HG03097 (cell line): Measurements from ENCODE around the gene SOX30.

Source experiments
- ATAC-seq: cut with Tn5 transposase; IDR thresholded peaks from one replicate; pipeline ENCODE4 v1.9.1; 2021; ENCODE audit not compliant: unreplicated experiment, low FRiP score

SOX30 gene

DNA sequence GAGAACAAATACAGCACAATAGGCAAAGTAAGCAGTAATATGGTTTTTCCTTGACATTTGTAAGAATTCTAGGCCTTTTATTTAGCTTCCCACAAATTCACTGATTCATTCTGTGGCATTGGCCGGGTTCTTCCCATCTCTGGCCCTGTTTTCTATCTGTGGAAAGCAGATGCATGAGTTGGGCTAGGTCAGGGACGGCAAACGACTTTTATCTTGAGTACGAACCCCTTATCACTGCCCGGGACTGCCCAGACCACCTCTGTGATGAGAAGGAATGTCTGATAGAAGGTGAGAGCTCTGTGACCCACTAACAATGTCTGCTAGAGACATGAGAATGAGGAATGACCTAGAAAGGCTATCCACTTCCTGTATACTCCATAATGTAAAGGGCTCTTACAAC lies 41.2 kb downstream of the SOX30 start:
- ATAC-seq = no peak

DNA sequence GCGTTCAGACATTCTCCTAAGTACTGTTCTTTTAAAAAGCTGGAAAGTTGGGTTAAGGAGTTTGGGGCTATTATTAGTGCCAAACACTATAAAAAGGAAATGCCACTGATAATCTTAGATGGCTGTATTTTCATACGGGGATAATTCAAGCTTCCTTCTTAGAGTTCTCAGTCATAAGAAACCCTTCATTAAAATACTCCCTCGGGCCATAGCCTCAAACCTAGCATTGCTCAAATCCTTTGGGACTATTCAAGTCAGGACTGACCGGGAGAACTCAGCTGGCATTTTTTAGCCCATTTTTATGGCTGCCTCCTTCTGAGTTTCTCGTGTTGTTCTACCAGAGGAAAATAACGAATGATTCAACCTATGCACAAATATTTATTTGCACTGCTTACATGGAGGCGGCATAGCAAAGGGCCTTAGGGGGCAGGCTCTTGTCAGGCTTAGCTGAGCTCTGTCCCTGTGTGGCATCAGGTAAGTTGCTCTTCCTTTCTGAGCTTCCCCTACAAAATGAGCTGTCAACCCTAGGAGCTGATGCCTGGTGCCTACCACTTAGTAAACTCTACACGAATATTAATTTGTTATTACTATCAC lies 43.2 kb downstream of the SOX30 start:
- ATAC-seq = no peak

DNA sequence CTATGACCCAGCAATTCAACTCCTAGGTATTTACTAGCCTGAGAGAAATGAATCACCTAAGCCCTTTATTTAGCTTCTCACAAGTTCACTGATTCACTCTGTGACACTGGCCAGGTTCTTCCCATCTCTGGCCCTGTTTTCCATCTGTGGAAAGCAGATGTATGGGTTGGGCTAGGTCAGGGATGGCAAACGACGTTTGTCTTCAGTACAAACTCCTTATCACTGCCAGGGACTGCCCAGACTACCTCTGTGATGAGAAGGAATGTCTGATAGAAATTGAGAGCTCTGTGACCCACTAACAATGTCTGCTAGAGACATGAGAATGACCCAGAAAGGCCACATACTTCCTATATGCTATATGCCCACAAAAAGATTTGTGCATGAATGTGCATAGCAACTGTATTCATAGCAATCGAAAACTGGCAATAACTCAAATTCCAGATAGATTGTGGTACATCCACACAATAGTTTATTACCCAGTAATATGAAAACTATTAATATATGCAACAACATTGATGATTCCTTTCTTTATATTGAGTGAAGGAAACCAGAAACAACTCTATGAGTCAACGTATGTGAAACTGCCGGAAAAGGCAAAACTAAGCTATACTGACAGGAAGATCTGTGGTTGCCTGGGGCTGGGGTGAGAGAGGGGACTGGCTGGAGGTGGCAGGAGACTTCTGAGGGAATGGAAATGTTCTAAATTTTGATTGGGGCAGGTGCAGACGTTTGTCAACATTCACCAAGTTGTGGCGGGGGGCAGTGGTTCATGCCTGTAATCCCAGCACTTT lies 44.7 kb downstream of the SOX30 start:
- ATAC-seq = peak; percentile 47

DNA sequence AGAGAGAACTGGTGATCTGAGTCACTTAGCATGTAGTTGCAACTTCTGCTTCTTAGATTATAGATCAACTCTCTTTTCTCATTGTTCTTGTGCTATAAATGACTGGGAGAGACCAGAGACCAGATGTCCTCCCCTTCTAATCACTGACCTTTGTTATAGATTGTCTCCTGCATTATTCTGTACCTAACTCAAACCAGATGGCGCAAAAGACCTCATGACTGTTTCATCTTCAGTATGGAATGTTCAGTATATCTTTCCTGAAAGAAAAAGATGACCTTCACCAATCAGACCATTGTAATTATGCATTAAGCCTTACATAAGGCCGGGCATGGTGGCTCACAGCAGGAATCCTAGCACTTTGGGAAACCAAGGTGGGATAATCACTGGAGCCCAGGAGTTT lies 46.2 kb downstream of the SOX30 start:
- no peak for ATAC-seq

DNA sequence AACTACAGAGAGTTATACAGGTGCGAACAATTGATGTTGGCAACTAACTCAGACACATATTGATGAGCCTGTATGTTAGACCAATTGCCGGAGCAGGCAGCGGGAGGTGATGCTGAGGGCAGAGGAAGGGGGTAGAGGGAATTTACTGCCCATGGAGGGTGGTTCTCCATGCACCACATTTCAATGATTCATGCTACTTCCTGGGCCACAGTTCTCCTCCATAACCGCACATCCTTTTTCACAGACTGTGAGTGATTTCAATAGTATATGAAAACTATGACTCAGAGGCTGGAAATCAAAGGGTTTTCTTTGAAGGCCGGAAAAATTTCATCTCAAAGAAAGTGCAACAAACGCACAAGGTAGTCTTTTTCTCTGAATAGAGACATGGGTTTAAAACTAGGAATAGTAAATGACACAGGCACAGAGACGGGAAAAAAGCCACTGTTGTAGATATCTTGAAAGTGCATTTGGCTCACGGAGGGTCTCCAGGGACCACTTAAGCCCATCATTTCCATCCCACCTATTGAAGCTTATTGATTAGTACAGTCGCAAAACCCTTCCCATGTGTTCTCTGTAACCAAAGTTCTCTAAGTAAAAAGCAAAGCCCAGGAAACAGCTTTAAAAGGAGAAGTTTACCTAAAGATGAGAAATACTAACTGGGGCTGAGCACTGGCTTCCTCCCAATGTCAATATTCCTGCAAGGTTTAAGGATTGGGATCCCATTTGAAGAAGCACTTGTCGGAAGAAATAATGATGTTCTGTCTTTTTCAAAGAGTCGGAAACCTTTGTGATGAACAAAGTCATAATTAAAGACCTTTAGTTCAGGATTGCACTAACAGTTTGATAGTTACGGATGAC lies 48.7 kb downstream of the SOX30 start:
- ATAC-seq = no peak

DNA sequence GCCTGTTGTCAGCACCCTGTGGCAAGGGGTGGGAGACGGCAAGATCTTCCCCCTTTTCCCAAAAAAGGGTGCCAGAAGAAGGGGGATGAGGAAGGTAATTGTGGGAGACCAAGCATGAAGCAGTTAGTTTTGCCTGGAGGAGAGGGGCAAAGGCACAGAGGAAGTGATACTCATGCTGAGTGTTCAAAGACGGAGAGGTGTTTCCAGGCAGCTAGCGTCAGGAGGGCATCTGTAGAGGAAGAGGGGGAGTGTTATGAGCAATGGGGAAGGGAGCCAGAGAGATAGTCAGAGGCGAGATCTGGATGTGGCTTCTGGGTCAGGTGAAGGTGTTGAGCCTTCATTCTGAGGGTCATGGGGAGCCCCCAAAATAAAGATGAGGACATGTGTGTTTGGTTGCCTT lies 49.7 kb downstream of the SOX30 start:
- peak; percentile 54 for ATAC-seq

GRCh38 chr5:157600252-157600651 lies 52.0 kb downstream of the SOX30 start:
- ATAC-seq = no peak

DNA sequence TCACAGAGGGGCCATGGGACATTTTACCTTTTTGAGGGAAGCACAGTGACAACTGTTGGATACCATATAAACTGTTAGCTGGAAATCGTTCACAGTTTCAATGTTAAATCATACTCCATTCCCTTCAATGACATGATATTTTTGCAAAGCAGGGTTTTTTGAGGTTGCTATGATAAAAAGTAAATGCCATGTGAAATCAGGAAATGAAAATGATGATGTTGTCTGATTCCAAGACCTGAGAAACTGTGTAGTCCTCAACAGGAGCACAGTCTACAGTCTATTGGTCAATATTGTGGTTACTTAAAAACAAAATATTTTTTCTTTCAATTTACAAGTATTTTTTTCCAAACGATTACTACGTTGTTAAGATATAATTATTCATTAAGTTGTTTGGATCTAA lies 52.7 kb downstream of the SOX30 start:
- no peak for ATAC-seq

DNA sequence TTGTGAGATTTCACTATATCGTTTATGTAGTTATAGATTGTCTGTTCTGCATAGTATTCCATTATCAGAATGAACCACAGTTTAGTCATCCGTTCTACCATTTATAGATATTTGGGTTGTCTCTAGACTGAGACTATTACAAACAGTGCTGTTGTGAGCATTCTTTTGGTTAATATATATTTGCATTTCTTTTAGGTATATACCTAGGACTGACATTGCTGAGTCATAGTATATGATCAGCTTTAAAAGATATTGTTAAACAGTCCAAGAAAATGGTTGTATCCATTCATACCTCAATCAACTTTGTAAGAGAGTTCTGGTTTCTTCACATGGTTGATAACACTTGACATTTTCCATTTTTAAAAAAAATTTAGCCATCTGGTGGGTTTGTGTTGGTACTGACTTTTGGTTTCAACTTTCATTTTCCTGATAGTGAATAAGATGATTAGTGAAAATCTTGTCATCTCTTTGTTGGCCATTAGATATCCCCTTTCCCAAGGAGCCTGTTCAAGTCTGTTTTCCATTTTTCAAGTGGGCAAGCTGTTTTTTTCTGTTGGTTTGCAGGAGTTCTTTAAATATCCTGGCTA lies 53.8 kb downstream of the SOX30 start:
- no peak for ATAC-seq

- ATAC-seq = no peak
Observed at GRCh38 chr5:157597277-157597676, 55.0 kb downstream of the SOX30 start.

DNA sequence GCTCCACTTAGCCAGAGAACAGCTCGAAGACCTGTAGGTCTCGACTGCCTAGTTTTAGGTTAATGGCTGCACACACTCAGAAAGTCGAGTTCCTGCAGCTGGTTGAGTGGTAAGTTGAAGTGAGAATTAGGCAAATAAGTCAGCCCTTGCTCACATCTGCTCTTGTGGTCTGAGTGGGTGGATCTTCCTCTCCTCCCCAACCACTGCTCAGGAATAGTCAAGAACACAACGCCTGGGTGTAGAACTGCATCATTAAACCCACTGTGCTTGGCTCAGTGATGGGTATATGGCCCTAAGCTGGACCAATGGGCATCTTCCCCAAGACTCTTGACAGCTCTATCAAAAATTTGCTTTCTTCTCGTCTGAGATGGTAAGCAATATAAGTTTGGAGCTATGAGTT lies 55.8 kb downstream of the SOX30 start:
- ATAC-seq = peak; percentile 84

DNA sequence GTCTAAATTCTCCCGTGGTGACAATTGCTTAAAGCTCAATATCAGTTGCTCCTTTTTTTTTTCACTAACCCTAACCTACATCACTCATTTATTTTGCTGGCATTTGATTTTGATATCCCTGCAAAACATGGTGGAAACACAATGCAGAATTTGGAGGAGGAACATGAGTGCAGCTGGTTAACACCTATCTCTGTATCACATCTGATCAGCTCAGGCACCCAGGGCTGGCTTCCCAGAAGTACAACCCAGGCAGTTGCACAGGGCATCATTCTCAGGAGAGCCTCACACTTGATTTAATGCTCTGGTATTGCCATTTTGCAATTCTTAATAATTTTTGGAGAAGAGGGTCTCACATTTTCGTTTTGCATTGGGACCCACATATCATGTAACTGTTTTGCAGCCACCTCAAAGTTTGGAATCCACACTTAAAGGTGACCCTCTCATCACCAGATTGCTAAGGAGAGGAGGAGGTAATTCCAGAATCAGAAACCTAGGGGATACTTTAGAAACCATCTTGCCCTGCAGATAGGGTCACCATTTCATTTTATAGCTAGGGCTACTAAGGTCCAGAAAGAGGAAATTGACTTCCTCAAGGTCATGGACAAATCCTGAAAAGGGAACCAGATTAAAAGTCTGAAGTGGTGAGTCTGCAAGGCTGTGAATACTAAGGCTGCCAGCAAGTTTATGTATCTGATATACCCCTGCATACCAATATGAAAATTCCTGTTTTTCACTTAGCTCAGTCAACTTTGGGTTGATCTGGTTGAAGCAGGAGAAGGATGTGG lies 57.4 kb downstream of the SOX30 start:
- no peak for ATAC-seq

DNA sequence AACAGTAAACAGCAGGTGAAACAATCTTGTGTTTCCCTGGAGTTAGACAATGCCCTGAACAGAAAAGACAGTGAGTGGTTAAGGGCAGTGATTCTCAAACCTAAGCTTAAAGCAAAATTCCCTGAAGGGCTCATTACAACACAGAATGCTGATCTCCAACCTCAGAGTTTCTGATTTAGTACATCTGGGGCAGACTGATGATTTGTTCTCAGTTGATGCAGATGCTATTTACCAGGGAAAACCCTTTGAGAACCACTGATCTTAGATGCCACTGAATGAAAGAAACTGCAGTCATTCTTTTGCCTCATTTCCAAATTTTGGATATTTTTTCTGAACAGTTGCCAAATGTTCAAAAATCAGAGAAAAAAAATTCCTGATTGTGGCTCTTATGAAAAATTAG lies 58.0 kb downstream of the SOX30 start:
- no peak for ATAC-seq

GRCh38 chr5:157593052-157593757 lies 59.0 kb downstream of the SOX30 start:
- no peak for ATAC-seq

DNA sequence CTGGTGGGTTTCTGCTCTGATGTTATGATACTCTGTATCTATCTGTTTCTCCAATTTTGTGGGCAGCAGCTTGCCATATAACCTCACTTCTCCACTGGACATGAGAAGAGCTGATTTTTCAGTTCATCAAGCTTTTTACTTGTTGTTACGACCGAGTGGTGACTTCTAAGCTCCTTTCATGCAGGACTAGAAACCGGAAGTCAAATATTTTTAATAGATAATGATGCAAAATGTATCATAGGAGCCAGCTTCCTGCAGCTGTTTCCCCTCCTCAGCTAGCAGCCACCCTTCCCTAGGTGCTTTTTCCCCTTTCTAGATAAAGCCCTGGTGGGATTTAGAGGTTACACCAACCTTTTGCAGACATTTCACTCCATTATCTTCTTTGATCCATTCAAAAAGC lies 59.6 kb downstream of the SOX30 start:
- no peak for ATAC-seq

GRCh38 chr5:157590478-157590877 lies 61.8 kb downstream of the SOX30 start:
- no peak for ATAC-seq

DNA sequence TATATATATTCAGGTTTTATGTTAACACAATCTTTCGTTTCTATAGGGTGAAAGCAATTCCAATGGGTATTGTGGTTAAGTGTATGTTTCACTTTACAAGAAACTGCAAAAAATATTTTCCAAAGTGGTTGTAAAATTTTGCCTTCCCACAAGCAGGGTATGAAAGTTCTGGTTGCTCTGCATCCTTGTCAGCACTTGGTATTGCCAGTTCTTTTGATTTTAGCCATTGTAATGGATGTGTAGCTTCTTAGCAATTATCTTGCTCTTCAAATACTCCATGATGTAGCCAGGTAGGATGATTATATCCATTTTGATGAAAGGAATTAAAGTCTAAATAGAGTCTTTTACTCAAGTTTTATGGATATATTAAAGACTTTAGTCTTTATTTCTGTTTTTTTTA lies 67.6 kb downstream of the SOX30 start:
- no peak for ATAC-seq

GRCh38 chr5:157582731-157583620 lies 69.3 kb downstream of the SOX30 start:
- ATAC-seq = no peak

GRCh38 chr5:157581901-157582300 lies 70.3 kb downstream of the SOX30 start:
- no peak for ATAC-seq
